AG09319 (cell line): ENCODE results near the gene BTLA.

Experiments
- DNase-seq: peaks from one replicate; pipeline ENCODE4 v3.0.0-alpha.2; 2010; ENCODE audit warnings: low read depth; ENCODE audit errors: extremely low read depth
- TF ChIP-seq, protein P1 (sequence below): IDR thresholded peaks from 2 replicates; pipeline ENCODE4 v1.5.1; 2011; ENCODE audit warnings: low read depth, mild to moderate bottlenecking, inconsistent platforms, low read length, moderate library complexity

Gene BTLA

DNA sequence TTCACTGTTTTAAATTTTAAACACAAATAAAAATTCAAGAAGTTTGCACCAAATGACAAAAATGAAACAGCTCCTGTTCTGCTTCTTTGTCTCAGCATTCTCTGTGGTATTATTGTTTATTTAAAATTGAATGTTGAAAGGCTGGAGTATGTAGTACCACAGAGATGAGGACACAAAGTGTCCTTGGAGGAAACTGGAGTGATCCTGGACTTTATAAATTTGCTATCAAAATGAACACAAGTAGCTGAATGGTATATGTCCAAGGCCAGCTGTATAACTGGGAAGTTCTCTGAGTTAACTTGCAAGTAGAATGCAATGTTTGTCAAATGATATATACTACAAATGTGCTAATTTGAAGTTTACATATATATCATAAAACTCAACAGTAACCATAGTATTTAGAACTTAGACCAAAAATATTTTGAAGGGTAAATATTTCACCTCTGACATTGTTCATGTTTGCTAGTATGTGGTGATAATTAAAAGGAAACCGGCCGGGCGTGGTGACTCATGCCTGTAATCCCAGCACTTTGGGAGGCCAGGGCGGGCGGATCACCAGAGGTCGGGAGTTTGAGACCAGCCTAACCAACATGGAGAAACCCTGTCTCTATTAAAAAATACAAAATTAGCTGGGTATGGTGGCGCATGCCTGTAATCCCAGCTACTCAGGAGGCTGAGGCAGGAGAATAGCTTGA lies 12.3 kb downstream of the BTLA start:
- TF ChIP-seq, protein P1, sequence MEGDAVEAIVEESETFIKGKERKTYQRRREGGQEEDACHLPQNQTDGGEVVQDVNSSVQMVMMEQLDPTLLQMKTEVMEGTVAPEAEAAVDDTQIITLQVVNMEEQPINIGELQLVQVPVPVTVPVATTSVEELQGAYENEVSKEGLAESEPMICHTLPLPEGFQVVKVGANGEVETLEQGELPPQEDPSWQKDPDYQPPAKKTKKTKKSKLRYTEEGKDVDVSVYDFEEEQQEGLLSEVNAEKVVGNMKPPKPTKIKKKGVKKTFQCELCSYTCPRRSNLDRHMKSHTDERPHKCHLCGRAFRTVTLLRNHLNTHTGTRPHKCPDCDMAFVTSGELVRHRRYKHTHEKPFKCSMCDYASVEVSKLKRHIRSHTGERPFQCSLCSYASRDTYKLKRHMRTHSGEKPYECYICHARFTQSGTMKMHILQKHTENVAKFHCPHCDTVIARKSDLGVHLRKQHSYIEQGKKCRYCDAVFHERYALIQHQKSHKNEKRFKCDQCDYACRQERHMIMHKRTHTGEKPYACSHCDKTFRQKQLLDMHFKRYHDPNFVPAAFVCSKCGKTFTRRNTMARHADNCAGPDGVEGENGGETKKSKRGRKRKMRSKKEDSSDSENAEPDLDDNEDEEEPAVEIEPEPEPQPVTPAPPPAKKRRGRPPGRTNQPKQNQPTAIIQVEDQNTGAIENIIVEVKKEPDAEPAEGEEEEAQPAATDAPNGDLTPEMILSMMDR, result no peak
- DNase-seq, result no peak

DNA sequence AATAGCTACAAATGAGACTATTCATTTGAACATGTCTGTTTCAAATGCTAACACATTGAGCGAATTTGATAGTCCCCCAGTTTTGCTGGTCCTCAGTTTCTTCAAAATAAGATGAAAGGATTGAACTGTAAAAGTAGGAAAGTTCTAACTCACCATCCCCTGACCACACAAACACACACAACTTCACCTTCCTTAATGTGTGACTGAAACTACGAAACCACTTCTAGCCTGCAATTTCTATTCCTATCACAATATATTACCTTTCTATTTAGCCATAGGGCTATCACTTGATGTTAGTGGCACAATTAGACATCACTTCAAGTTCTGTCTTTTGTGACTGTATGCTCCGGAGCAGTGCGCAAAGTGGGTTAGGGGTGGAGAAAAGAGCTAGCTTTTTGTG lies 14.9 kb downstream of the BTLA start:
- DNase-seq, result no peak
- TF ChIP-seq, protein P1, result no peak

DNA sequence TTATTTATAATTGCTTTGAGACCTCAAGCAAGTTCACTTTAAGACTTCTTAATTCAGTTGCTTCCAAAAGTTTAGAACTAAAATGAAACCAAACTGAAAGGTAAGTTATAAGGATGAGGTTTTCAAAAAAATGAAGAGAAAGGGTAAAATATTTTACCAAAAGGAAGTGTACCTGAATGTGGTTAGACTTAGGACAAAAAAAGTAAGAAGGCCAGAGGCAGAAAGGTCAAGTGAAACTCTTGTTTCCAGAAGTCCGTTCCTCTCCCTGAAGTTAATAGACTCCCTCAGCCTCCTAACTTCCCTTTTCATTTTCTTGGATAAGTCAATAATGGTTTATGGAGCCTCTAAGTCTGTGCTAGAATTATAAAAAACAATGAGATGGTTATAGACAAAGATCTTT lies 16.6 kb downstream of the BTLA start:
- no peak for DNase-seq
- TF ChIP-seq, protein P1, result no peak

DNA sequence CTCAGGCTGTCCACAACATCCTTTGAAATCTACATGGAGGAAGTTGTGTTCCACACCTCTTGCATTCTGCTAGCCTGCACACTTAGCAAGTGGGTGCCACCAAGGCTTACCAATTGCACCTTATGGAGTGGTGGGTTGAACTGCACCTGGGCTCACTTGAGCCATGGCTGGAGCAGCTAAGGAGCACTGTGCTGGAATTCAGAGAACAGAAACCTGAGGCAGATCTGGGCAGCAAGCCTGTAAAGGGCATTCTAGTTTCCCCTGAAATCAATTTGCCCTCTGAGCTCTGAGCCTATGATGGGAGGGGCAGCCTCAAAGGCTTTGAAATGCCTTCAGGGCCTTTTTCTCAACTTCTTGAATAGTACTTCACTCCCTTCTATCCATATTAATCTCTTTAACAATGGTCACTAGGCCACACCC lies 18.0 kb downstream of the BTLA start:
- TF ChIP-seq, protein P1, result no peak
- no peak for DNase-seq

DNA sequence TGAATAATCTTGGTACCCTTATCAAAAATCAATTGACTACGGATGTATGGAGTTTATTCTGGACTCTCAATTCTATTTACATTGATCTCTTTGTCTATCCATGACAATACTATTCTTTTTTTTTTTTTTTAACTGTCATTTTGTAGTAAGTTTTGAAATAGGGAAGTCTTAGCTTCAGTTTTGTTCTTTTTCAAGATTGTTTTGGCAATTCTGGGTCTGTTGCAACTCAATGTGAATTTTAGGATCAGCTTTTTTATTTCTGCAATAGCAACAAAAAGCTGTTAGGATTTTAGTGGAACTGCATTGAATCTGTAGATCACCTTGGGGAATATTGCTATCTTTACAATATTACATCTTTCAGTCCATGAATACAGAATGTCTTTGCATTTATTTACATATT lies 21.4 kb downstream of the BTLA start:
- DNase-seq, result no peak
- TF ChIP-seq, protein P1, result no peak

DNA sequence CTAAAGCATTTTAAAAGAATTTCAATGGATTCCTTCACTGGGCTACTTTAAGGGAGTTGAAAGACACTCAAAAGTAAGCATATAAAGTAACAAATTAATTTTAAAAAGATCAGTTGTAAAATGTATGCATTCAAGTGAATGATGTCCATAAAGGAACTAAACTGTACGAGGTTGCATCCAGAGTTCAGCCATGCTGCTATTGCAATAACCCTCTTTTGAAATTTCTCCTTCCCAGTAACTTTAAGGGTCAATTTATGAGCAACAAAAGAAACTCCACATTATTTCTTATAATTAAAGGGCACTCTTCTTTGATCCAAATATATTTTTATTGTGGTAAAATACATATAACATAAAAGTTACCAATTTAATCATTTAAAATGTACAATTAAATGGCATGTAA lies 22.9 kb downstream of the BTLA start:
- no peak for DNase-seq
- TF ChIP-seq, protein P1, result no peak

DNA sequence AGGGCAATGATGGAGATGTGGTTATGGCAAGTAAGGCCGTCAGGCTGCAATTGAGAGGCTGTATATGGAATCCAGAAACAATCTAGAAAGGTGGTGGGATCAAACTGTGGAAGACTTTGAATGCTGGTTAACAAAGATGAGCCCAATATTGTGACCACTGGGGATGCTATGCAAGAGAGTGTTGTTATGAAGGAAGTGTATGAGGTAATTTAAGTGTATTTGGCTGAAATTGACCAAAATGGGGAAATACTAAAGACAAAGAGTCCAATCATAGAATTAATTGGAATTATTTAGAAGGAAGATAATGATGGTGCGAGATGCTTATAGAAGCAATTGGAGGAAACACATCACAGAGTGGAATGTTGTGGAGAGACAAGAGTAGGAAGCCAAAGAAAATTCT lies 24.5 kb downstream of the BTLA start:
- DNase-seq, result no peak
- TF ChIP-seq, protein P1, result no peak
